AG10803 (cell line): ENCODE measurements around the gene LIMS2.

Experiments
- DNase-seq: peaks from one replicate; pipeline ENCODE4 v3.0.0; 2010; ENCODE audit warnings: low read depth
- H3K4me3 ChIP-seq: 2 replicates; pipeline ENCODE4 v1.5.1; 2011; ENCODE audit warnings: mild to moderate bottlenecking, low read length, control low read depth
- CTCF ChIP-seq: conservative IDR thresholded peaks from 2 replicates; pipeline ENCODE4 v1.5.1; 2011; ENCODE audit warnings: mild to moderate bottlenecking, low read length, control low read depth, inconsistent platforms

LIMS2 gene

DNA sequence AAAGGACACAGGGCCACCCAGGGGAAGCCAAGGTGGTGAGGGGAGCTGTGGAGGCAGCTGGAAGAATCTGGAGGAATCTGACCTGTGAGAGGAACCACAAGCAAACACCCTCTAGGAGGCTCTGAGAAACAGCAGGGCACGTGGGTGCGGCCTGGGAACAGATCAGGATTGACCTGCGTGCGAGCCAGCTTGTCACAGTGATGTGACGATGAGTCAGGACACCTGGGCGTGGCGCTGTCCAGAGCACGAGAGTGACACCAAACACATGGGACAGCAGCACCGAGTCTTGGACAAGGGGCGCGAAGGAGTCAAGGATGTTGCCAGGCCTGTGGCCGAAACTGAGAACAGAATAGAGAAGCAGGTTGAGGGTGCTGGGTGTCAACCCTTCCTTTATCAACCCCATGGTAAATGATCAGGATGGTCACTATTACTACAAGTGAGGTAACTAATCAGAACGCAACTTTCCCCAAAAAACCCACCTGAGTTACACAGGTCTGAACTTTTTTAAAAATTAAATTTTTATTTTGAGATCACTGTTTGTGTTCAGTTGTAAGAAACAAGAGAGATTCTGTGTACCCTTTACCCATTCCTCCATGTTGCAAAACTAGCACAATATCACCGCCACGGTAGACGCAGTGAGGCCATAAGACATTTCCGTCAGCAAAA lies 25.3 kb upstream of the LIMS2 start:
- DNase-seq: no peak
- no peak for TF ChIP-seq CTCF
- peak overlapping the region; percentile 86 for H3K4me3 ChIP-seq

DNA sequence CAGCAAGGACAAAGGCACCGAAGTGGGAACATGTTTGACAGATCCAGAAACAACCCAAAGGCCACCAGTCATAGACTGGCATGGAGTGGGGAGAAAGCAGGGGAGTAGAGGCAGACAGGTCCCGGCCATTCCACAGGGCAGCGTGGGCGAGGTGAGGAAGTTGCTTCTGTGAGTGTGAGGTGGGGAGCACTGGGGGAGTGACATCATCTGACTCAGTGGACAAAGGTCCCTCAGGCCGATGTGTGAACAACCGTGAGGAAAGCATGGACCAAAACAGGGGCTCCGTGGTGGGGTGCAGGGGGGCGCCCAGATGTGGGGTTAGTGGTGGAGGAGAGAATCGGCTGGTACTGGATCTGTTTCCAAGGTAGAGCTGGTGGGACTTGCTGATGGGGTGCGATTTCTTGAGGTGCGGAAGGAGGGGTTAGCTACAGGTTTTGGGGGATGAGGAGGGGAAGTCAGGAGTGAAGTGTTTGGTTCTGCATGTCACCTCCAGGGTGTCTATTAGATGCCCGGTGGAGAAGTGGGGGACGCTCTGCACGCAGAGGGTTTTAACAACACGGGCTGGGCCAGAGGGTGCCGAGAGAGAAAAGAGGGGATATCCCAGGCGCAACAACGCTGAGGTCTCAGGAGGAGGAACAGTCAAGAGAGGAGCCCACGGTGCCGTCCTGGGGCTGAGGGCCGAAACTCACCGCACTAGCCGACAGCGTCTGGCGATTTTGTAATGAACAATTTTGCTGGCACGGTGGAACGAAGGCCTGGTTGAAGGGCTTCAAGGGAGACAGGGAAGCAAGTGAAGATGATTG lies 23.4 kb upstream of the LIMS2 start:
- no peak for TF ChIP-seq CTCF

GRCh38 chr2:127697482-127698180 lies 22.3 kb upstream of the LIMS2 start:
- no peak for TF ChIP-seq CTCF

More for the DNA sequence above, 23.4 kb upstream of the LIMS2 start:
- H3K4me3 ChIP-seq: no peak overlapping the region
- DNase-seq: no peak

DNA sequence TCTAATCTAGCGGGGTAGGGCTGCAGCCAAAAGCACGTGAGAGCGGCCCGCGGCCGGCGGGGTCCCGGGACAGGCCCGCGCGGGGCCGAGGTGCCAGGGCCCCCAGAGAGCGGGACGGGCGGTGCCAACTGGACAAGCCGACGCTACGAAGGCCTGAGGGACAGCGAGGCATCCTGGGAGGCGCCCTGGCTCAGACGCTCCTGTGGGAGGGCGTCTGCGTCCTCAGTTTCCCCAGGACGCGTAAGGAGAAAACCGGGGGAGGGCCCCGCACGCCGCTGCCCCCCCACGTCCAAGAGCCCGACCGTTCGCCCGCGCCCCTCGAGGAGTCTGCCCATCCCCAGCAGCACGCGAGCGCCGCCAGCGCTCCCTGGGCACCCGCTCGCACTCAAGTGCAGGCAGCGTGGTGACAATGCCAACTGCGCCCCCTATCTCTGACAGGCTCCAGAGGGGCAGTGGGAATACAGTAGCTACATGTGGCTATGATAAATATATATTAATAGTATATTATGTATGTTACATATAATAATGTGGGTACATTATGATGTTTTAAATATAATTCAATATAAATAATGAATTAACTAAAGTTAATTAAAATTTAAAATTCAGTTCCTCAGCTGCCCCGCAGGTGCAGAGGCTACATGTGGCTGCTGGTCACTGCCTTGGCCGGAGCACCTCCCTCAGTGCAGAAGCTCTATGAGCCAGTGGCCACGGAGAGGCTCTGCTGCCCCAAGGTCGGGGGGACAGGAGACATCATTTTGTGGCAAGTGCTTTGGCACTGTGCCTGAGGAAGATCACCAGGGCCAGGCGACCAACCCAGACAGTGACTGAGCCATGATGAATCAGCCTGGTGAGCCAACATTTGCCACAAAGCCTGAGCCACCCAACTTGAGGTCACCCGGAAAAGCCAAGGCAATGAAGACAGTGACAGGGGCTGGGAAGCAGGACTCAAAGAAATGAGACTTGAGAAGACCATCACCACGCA lies 20.5 kb upstream of the LIMS2 start:
- DNase-seq: peak; percentile 53
- H3K4me3 ChIP-seq: peak overlapping the region; percentile 43
- TF ChIP-seq CTCF: peak; percentile 56

More at GRCh38 chr2:127697482-127698180, 22.3 kb upstream of the LIMS2 start:
- H3K4me3 ChIP-seq: no peak overlapping the region
- DNase-seq: no peak

DNA sequence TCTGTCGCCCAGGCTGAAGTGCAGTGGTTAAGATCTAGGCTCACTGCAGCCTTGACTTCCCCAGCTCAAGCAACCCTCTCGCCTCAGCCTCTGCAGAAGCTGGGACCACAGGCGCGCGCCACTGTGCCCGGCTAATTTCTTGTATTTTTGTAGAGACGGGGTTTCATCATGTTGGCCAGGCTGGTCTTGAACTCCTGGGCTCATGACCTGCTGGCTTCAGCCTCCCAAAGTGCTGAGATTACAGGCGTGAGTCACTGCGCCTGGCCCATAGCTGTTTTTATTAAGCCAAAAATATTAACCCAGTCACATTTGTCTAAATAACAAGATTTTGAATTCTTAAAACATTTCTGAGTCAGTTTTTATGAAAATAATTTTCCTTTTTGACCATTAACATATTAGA lies 19.7 kb upstream of the LIMS2 start:
- no peak for DNase-seq
- H3K4me3 ChIP-seq: no peak overlapping the region
- no peak for TF ChIP-seq CTCF

DNA sequence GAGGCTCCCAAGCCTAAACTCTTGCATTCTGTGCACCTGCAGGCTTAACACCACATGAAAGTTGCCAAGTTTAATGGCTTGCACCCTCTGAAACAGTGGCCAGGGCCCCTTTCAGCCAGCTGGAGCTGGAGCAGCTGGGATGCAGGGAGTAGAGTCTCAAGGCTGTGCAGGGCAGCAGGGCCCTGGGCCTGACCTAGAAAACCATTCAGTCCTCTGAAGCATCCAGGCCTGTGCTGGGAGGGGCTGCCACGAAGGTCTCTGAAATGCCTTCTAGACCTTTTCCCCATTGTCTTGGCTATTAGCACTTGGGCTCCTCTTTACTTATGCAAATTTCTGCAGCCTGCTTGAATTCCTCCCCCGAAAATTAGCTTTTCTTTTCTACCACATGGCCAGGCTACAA lies 15.4 kb upstream of the LIMS2 start:
- no peak overlapping the region for H3K4me3 ChIP-seq
- TF ChIP-seq CTCF: no peak
- DNase-seq: no peak
